Esophagus mucosa (tissue), 1 donor: ENCODE results near the gene DHCR24. TPM values are rescaled to one million over a fixed set of nuclear protein-coding genes. Genes with fewer than 3 reads are reported as not detected.

ENCODE experiments used
- ATAC-seq: fragments of 200-7000 bp; cut with Tn5 transposase; one replicate; pipeline ENCODE4 v1.9.1; 2020
- total RNA-seq: library from RNA; stranded (reverse); gene quantifications from one replicate; pipeline ENCODE4 v1.2.4, GENCODE V29; 2023
- donor health status: DM: yes; HTN: yes; CAD: no.

DHCR24 gene
- total RNA-seq, 1 donor from 2014 or later: 530 TPM

- ATAC-seq: no peak
These were observed 44.0 kb downstream of the DHCR24 start for GRCh38 chr1:54842963-54843362.

- ATAC-seq: no peak
These were observed 44.6 kb downstream of the DHCR24 start for GRCh38 chr1:54842206-54842915.

- ATAC-seq: peak; percentile 50
These were observed 47.2 kb downstream of the DHCR24 start for GRCh38 chr1:54839824-54840223.

- ATAC-seq: no peak
These were observed 48.3 kb downstream of the DHCR24 start for GRCh38 chr1:54838565-54839180.

GRCh38 chr1:54837002-54837853 is 49.8 kb downstream of the DHCR24 start:
- no peak for ATAC-seq

GRCh38 chr1:54836594-54836993 is 50.4 kb downstream of the DHCR24 start:
- ATAC-seq: no peak

GRCh38 chr1:54835970-54836369 is 51.0 kb downstream of the DHCR24 start:
- ATAC-seq: no peak

- no peak for ATAC-seq
These were observed 51.7 kb downstream of the DHCR24 start for GRCh38 chr1:54835131-54835898.

GRCh38 chr1:54834007-54834541 is 52.9 kb downstream of the DHCR24 start:
- no peak for ATAC-seq

- ATAC-seq: no peak
These were observed 53.9 kb downstream of the DHCR24 start for GRCh38 chr1:54833121-54833520.

GRCh38 chr1:54826226-54826816 is 60.7 kb downstream of the DHCR24 start:
- ATAC-seq: no peak

- ATAC-seq: peak; percentile 35
These were observed 61.3 kb downstream of the DHCR24 start for GRCh38 chr1:54825696-54826095.

- no peak for ATAC-seq
These were observed 63.3 kb downstream of the DHCR24 start for GRCh38 chr1:54823670-54824069.

GRCh38 chr1:54819733-54820132 is 67.3 kb downstream of the DHCR24 start:
- no peak for ATAC-seq

- ATAC-seq: peak; percentile 40
These were observed 67.8 kb downstream of the DHCR24 start for GRCh38 chr1:54819195-54819536.

- ATAC-seq: peak; percentile 40
These were observed 68.4 kb downstream of the DHCR24 start for GRCh38 chr1:54818461-54819194.

- no peak for ATAC-seq
These were observed 70.0 kb downstream of the DHCR24 start for GRCh38 chr1:54816951-54817350.

- no peak for ATAC-seq
These were observed 70.9 kb downstream of the DHCR24 start for GRCh38 chr1:54816130-54816529.

- peak; percentile 21 for ATAC-seq
These were observed 71.7 kb downstream of the DHCR24 start for GRCh38 chr1:54815086-54815876.

GRCh38 chr1:54814571-54814970 is 72.4 kb downstream of the DHCR24 start:
- ATAC-seq: no peak

GRCh38 chr1:54814126-54814498 is 72.9 kb downstream of the DHCR24 start:
- ATAC-seq: no peak
